Stromal cell of bone marrow (primary cell): ENCODE data around the gene GUCY1B1.
A peak's percentile ranks its signal among the peaks of the same experiment; 100 is the strongest.

ENCODE experiments used
- DNase-seq: peaks from one replicate; pipeline ENCODE4 v3.0.0-alpha.2; 2012; ENCODE audit warnings: low read depth

The GUCY1B1 gene

GRCh38 chr4:155758481-155759371 lies at the start of gene GUCY1B1:
Gene GUCY1B1 (plus strand): TSS chr4:155759021. CDS start chr4:155759141, 120 bp downstream.
- DNase-seq, result peak; percentile 92

GRCh38 chr4:155709918-155710317 lies 48.9 kb upstream of the GUCY1B1 start:
- no peak for DNase-seq

GRCh38 chr4:155711556-155711955 lies 47.3 kb upstream of the GUCY1B1 start:
- no peak for DNase-seq

- no peak for DNase-seq
Observed at GRCh38 chr4:155712846-155713245, 46.0 kb upstream of the GUCY1B1 start.

- no peak for DNase-seq
Observed at GRCh38 chr4:155713911-155714310, 44.9 kb upstream of the GUCY1B1 start.

GRCh38 chr4:155722336-155722735 lies 36.5 kb upstream of the GUCY1B1 start:
- DNase-seq, result no peak

GRCh38 chr4:155722816-155723499 lies 35.9 kb upstream of the GUCY1B1 start:
- peak; percentile 91 for DNase-seq

GRCh38 chr4:155724731-155725130 lies 34.1 kb upstream of the GUCY1B1 start:
- no peak for DNase-seq

- no peak for DNase-seq
Observed at GRCh38 chr4:155734065-155734464, 24.8 kb upstream of the GUCY1B1 start.

- no peak for DNase-seq
Observed at GRCh38 chr4:155734951-155735350, 23.9 kb upstream of the GUCY1B1 start.

- no peak for DNase-seq
Observed at GRCh38 chr4:155735496-155735895, 23.3 kb upstream of the GUCY1B1 start.

GRCh38 chr4:155738548-155738947 lies 20.3 kb upstream of the GUCY1B1 start:
- DNase-seq, result peak; percentile 80

GRCh38 chr4:155741546-155741945 lies 17.3 kb upstream of the GUCY1B1 start:
- DNase-seq, result no peak

GRCh38 chr4:155742310-155743015 lies 16.4 kb upstream of the GUCY1B1 start:
- DNase-seq, result no peak

- DNase-seq, result peak; percentile 72
Observed at GRCh38 chr4:155745984-155746383, 12.8 kb upstream of the GUCY1B1 start.

GRCh38 chr4:155748039-155748438 lies 10.8 kb upstream of the GUCY1B1 start:
- no peak for DNase-seq

GRCh38 chr4:155749041-155749440 lies 9.8 kb upstream of the GUCY1B1 start:
- no peak for DNase-seq

GRCh38 chr4:155751569-155751968 lies 7.3 kb upstream of the GUCY1B1 start:
- DNase-seq, result no peak

GRCh38 chr4:155757745-155758265 lies 1.0 kb upstream of the GUCY1B1 start:
- no peak for DNase-seq

GRCh38 chr4:155759372-155760252 lies 791 bp downstream of the GUCY1B1 start:
- DNase-seq, result no peak

- no peak for DNase-seq
Observed at GRCh38 chr4:155761047-155761446, 2.2 kb downstream of the GUCY1B1 start.
